HCT116 (cell line): ENCODE results near the gene MARCKSL1. TPM values are rescaled to one million over a fixed set of nuclear protein-coding genes. Genes with fewer than 3 reads are reported as not detected.

Experiments used
- ATAC-seq: fragments of 200-7000 bp; cut with Tn5 transposase; 2 replicates; pipeline ENCODE4 v1.9.1; 2020; ENCODE audit warnings: mild to moderate bottlenecking, moderate library complexity
- BruUV-seq: library from RNA; stranded (reverse); fragments of 400-500 nt; replicated peaks from 2 replicates; lab custom pipeline; 2021; lab: Mats Ljungman, UMichigan
- CTCF ChIA-PET: fragments of 300-600 bp; sonication (Branson Sonifier 250); formaldehyde crosslinking; loops from one replicate; lab custom pipeline; 2021; ENCODE audit warnings: antibody characterized with exemption; lab: Charles Lee
- POLR2A ChIA-PET: fragments of 300-600, 350-600 bp; sonication (Branson Sonifier 250); formaldehyde crosslinking; loops from one replicate; lab custom pipeline; 2021; ENCODE audit warnings: antibody characterized with exemption; lab: Charles Lee
- RAD21 ChIA-PET, 2 experiments: fragments of 300-600 bp; sonication (Branson Sonifier 250); formaldehyde crosslinking; loops; one replicate each; lab custom pipeline; 2023; ENCODE audit warnings: low total read pairs in 2 of 2; ENCODE audit not compliant: uncharacterized antibody in 2 of 2, unreplicated experiment in 2 of 2, low non-redundant PET in 1 of 2; lab: Charles Lee
- DNase-seq: peaks from one replicate; pipeline ENCODE4 v3.0.0-alpha.2; 2010; ENCODE audit warnings: low read depth, low spot score
- H2AFZ ChIP-seq: fragments of 200-600 bp; shearing (Covaris generic), sonication (generic); 2 replicates; pipeline ENCODE4 v1.6.1; 2017; ENCODE audit warnings: low read depth, mixed run types, mixed read lengths, antibody characterized with exemption, low read length; ENCODE audit not compliant: poor library complexity, severe bottlenecking
- H3K27ac ChIP-seq: 2 replicates; pipeline ENCODE4 v1.5.1; 2012; ENCODE audit warnings: low read depth, low read length
- H3K27me3 ChIP-seq: fragments of 200-600 bp; sonication (generic); 2 replicates; pipeline ENCODE4 v1.6.1; 2016; ENCODE audit warnings: mixed run types, low read length, mixed read lengths; ENCODE audit not compliant: insufficient read depth
- H3K36me3 ChIP-seq, 2 experiments: fragments of 200-500 bp in 1 of 2; fragments of 200-600 bp in 1 of 2; sonication (Bioruptor generic) in 1 of 2; sonication (generic) in 1 of 2; 2 replicates each; pipeline versions ENCODE4 v1.5.1 to v1.6.1; 2014 to 2016; ENCODE audit warnings: low read length in 2 of 2, inconsistent platforms in 1 of 2, mixed read lengths in 1 of 2, mixed run types in 1 of 2; ENCODE audit not compliant: insufficient read depth in 2 of 2, control insufficient read depth in 1 of 2
- H3K4me1 ChIP-seq, 2 experiments: fragments of 200-600 bp in 1 of 2; sonication (generic) in 1 of 2; 2 replicates each; pipeline versions ENCODE4 v1.5.1 to v1.6.1; 2012 to 2017; ENCODE audit warnings: low read length in 2 of 2, inconsistent platforms in 1 of 2, mild to moderate bottlenecking in 1 of 2, mixed read lengths in 1 of 2, mixed run types in 1 of 2, moderate library complexity in 1 of 2; ENCODE audit not compliant: insufficient read depth in 2 of 2, control insufficient read depth in 1 of 2
- H3K4me2 ChIP-seq: fragments of 200-600 bp; sonication (generic); 2 replicates; pipeline ENCODE4 v1.6.1; 2017; ENCODE audit warnings: mixed run types, low read length, mixed read lengths
- H3K4me3 ChIP-seq, 2 experiments: fragments of 200-600 bp in 1 of 2; sonication (generic) in 1 of 2; replicated peaks in 1 of 2; 2 replicates each; pipeline ENCODE4 v1.5.1; 2011 to 2016; ENCODE audit warnings: low read length in 2 of 2, control low read depth in 1 of 2, low read depth in 1 of 2, mild to moderate bottlenecking in 1 of 2, mixed read lengths in 1 of 2, mixed run types in 1 of 2
- H3K79me2 ChIP-seq: fragments of 200-600 bp; sonication (generic); 2 replicates; pipeline ENCODE4 v1.6.1; 2017; ENCODE audit warnings: mild to moderate bottlenecking, mixed run types, low read length, moderate library complexity, mixed read lengths; ENCODE audit not compliant: insufficient read depth
- H3K9ac ChIP-seq: fragments of 200-600 bp; sonication (generic); 2 replicates; pipeline ENCODE4 v1.6.1; 2016; ENCODE audit warnings: low read length, mixed read lengths
- H3K9me2 ChIP-seq: fragments of 200-600 bp; sonication (generic), shearing (Covaris generic); 2 replicates; pipeline ENCODE4 v1.6.1; 2017; ENCODE audit warnings: mixed run types, mild to moderate bottlenecking, moderate library complexity; ENCODE audit not compliant: insufficient read depth
- H3K9me3 ChIP-seq, 2 experiments: fragments of 200-500 bp in 1 of 2; fragments of 200-600 bp in 1 of 2; sonication (Bioruptor generic) in 1 of 2; sonication (generic) in 1 of 2; 2 replicates each; pipeline ENCODE4 v1.6.1; 2014 to 2017; ENCODE audit warnings: low read length in 2 of 2, mixed read lengths in 2 of 2, inconsistent platforms in 1 of 2, low read depth in 1 of 2, mild to moderate bottlenecking in 1 of 2, mixed run types in 1 of 2, moderate library complexity in 1 of 2; ENCODE audit not compliant: control insufficient read depth in 1 of 2, insufficient read depth in 1 of 2
- H4K20me1 ChIP-seq: fragments of 200-600 bp; sonication (generic), shearing (Covaris generic); 2 replicates; pipeline ENCODE4 v1.6.1; 2017; ENCODE audit warnings: mixed run types, mild to moderate bottlenecking, moderate library complexity; ENCODE audit not compliant: insufficient read depth
- CBX3 ChIP-seq: IDR thresholded peaks from 2 replicates; pipeline ENCODE4 v1.6.1; 2012; ENCODE audit warnings: low read depth
- CEBPB ChIP-seq: IDR thresholded peaks from 2 replicates; pipeline ENCODE4 v1.6.1; 2012; ENCODE audit warnings: low read depth
- EGR1 ChIP-seq: IDR thresholded peaks from 2 replicates; pipeline ENCODE4 v1.6.1; 2012; ENCODE audit warnings: low read depth
- ELF1 ChIP-seq: IDR thresholded peaks from 2 replicates; pipeline ENCODE4 v1.6.1; 2012; ENCODE audit warnings: low read depth, borderline replicate concordance
- EZH2phosphoT487 ChIP-seq: fragments of 200-600 bp; IDR thresholded peaks from 2 replicates; pipeline ENCODE4 v1.6.1; 2018; ENCODE audit warnings: antibody characterized with exemption, borderline replicate concordance
- FOSL1 ChIP-seq: IDR thresholded peaks from 2 replicates; pipeline ENCODE4 v1.6.1; 2012; ENCODE audit warnings: low read depth
- JUND ChIP-seq: IDR thresholded peaks from 2 replicates; pipeline ENCODE4 v1.6.1; 2012
- POLR2A ChIP-seq: IDR thresholded peaks from 2 replicates; pipeline ENCODE4 v1.7.0; 2011; ENCODE audit warnings: borderline replicate concordance; ENCODE audit not compliant: insufficient read depth, insufficient read length; ENCODE audit errors: extremely low read depth
- POLR2AphosphoS5 ChIP-seq: IDR thresholded peaks from 2 replicates; pipeline ENCODE4 v1.6.1; 2011; ENCODE audit warnings: mild to moderate bottlenecking, low read depth, low read length, moderate library complexity
- SIN3A ChIP-seq: IDR thresholded peaks from 2 replicates; pipeline ENCODE4 v1.6.1; 2012; ENCODE audit warnings: low read depth
- TCF7L2 ChIP-seq: IDR thresholded peaks from 2 replicates; pipeline ENCODE4 v1.7.0; 2011; ENCODE audit warnings: borderline replicate concordance, inconsistent platforms; ENCODE audit not compliant: insufficient read depth, insufficient read length; ENCODE audit errors: extremely low read depth
- YY1 ChIP-seq: IDR thresholded peaks from 2 replicates; pipeline ENCODE4 v1.6.1; 2011; ENCODE audit warnings: low read length, low read depth, moderate library complexity, mild to moderate bottlenecking; ENCODE audit not compliant: insufficient replicate concordance; ENCODE audit errors: extremely low read depth
- ZNF274 ChIP-seq: fragments of 200-500 bp; sonication (Bioruptor generic); IDR thresholded peaks from 2 replicates; pipeline ENCODE4 v1.6.1; 2014; ENCODE audit warnings: mild to moderate bottlenecking, low read depth, low read length, inconsistent platforms
- intact Hi-C: fragments of 100-400 bp; cut with micrococcal nuclease; formaldehyde crosslinking; loops from 2 replicates; pipeline ENCODE4 v1.10.0; 2022
- total RNA-seq: library from RNA; stranded (reverse); gene quantifications from one replicate; pipeline ENCODE4 v1.2.1, GENCODE V29; 2021; ENCODE audit not compliant: unreplicated experiment
- TF ChIP-seq, protein P1 (sequence below): IDR thresholded peaks from 2 replicates; pipeline ENCODE4 v1.6.1; 2012
- TF ChIP-seq, protein P2 (sequence below): IDR thresholded peaks from 2 replicates; pipeline ENCODE4 v1.6.1; 2012; ENCODE audit warnings: low read depth
- TF ChIP-seq, protein P3 (sequence below): IDR thresholded peaks from 2 replicates; pipeline ENCODE4 v1.6.1; 2012
- TF ChIP-seq, protein P4 (sequence below): IDR thresholded peaks from 2 replicates; pipeline ENCODE4 v1.6.1; 2011; ENCODE audit warnings: mild to moderate bottlenecking, low read length, moderate library complexity; ENCODE audit not compliant: insufficient replicate concordance; ENCODE audit errors: extremely low read depth

The MARCKSL1 gene
- total RNA-seq, 1 experiment from 2014 or later, result 127 TPM

DNA sequence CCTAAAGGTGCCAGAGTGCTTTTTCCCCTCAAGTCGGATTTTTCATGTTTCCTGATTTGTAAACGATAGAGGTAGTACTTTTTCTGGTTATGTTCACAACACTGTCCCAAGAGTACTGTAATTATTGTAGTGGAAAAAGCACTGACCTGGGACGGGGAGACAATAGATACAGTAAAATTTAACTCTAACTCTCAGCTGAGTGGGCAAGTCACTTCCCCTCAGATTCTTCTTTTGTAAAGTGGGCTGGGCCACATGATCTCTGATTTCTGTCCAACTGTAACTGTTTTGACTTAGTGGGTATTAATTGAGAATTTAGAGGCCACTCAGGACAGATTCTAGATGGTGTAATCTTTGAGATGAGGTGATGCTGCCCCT lies 19.1 kb downstream of the MARCKSL1 start:
- no peak for TF ChIP-seq ELF1
- TF ChIP-seq ZNF274, result no peak
- no peak for TF ChIP-seq CBX3
- no peak for TF ChIP-seq POLR2A
- no peak for TF ChIP-seq TCF7L2
- TF ChIP-seq, protein P1, sequence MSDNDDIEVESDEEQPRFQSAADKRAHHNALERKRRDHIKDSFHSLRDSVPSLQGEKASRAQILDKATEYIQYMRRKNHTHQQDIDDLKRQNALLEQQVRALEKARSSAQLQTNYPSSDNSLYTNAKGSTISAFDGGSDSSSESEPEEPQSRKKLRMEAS, result no peak
- TF ChIP-seq YY1, result no peak
- TF ChIP-seq, protein P2, sequence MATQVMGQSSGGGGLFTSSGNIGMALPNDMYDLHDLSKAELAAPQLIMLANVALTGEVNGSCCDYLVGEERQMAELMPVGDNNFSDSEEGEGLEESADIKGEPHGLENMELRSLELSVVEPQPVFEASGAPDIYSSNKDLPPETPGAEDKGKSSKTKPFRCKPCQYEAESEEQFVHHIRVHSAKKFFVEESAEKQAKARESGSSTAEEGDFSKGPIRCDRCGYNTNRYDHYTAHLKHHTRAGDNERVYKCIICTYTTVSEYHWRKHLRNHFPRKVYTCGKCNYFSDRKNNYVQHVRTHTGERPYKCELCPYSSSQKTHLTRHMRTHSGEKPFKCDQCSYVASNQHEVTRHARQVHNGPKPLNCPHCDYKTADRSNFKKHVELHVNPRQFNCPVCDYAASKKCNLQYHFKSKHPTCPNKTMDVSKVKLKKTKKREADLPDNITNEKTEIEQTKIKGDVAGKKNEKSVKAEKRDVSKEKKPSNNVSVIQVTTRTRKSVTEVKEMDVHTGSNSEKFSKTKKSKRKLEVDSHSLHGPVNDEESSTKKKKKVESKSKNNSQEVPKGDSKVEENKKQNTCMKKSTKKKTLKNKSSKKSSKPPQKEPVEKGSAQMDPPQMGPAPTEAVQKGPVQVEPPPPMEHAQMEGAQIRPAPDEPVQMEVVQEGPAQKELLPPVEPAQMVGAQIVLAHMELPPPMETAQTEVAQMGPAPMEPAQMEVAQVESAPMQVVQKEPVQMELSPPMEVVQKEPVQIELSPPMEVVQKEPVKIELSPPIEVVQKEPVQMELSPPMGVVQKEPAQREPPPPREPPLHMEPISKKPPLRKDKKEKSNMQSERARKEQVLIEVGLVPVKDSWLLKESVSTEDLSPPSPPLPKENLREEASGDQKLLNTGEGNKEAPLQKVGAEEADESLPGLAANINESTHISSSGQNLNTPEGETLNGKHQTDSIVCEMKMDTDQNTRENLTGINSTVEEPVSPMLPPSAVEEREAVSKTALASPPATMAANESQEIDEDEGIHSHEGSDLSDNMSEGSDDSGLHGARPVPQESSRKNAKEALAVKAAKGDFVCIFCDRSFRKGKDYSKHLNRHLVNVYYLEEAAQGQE, result no peak
- no peak for TF ChIP-seq CEBPB
- TF ChIP-seq POLR2AphosphoS5, result no peak
- TF ChIP-seq EGR1, result no peak
- TF ChIP-seq FOSL1, result no peak
- TF ChIP-seq JUND, result no peak
- TF ChIP-seq, protein P3, sequence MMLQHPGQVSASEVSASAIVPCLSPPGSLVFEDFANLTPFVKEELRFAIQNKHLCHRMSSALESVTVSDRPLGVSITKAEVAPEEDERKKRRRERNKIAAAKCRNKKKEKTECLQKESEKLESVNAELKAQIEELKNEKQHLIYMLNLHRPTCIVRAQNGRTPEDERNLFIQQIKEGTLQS, result no peak
- TF ChIP-seq, protein P4, sequence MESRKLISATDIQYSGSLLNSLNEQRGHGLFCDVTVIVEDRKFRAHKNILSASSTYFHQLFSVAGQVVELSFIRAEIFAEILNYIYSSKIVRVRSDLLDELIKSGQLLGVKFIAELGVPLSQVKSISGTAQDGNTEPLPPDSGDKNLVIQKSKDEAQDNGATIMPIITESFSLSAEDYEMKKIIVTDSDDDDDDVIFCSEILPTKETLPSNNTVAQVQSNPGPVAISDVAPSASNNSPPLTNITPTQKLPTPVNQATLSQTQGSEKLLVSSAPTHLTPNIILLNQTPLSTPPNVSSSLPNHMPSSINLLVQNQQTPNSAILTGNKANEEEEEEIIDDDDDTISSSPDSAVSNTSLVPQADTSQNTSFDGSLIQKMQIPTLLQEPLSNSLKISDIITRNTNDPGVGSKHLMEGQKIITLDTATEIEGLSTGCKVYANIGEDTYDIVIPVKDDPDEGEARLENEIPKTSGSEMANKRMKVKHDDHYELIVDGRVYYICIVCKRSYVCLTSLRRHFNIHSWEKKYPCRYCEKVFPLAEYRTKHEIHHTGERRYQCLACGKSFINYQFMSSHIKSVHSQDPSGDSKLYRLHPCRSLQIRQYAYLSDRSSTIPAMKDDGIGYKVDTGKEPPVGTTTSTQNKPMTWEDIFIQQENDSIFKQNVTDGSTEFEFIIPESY, result no peak
- TF ChIP-seq SIN3A, result no peak
- no peak for TF ChIP-seq EZH2phosphoT487
- TF ChIP-seq, all 23 proteins: peak for 0
- Histone ChIP-seq H3K27me3 (no peaks in the 10 kb centered on the region), H2AFZ (no peak overlapping the region), H3K9ac (no peak overlapping the region), H3K27ac (no peak overlapping the region), H3K9me2 (no peaks in the 10 kb centered on the region), H4K20me1 (no peaks in the 10 kb centered on the region), H3K79me2 (peaks cover 27% of the 10 kb centered on the region), H3K4me1 (peaks cover 0 to 11% of the 10 kb centered on the region in 2 experiments; a peak in 3 of 4 replicates), H3K4me2 (no peak overlapping the region), H3K9me3 (no peaks in the 10 kb centered on the region), H3K4me3 (no peak overlapping the region), H3K36me3 (peaks cover 0 to 19% of the 10 kb centered on the region in 2 experiments; a peak in 2 of 4 replicates)
- DNase-seq, result no peak
- intact Hi-C loops, result loop anchor here (1.0 kb wide), 1 partner anchor 102 kb away; no protein-coding TSS in a partner anchor
- ATAC-seq, result no peak
- POLR2A ChIA-PET, result no interaction called here
- CTCF ChIA-PET, result interaction anchor here (0.9 to 1.7 kb wide), 2 partner anchors 76 to 101 kb away, joined by 3 to 12 read pairs; no protein-coding TSS in a partner anchor
- BruUV-seq, result no TSS peak
- RAD21 ChIA-PET, result no interaction called here
